Right atrium auricular region (tissue), 2 donors: ENCODE results near the gene LAMA2. TPM values are rescaled to one million over a fixed set of nuclear protein-coding genes. Genes with fewer than 3 reads are reported as not detected.

Experiments used
- DNase-seq: peaks from one replicate; pipeline ENCODE4 v3.0.0-alpha.2; 2019; ENCODE audit warnings: low spot score
- H3K27ac ChIP-seq, 2 donors: fragments of 200-600 bp; sonication (generic); 1 replicate in 1 of 2; 2 replicates in 1 of 2; pipeline ENCODE4 v1.5.1; 2016 to 2019
- H3K27me3 ChIP-seq, 2 donors: fragments of 200-600 bp; sonication (generic); one replicate each; pipeline versions ENCODE4 v1.5.1 to v1.6.0; 2017 to 2019
- H3K36me3 ChIP-seq: fragments of 200-600 bp; sonication (generic); one replicate; pipeline ENCODE4 v1.5.1; 2016
- H3K4me1 ChIP-seq, 2 donors: fragments of 200-600 bp; sonication (generic); one replicate each; pipeline versions ENCODE4 v1.5.1 to v1.6.0; 2017 to 2019
- H3K4me3 ChIP-seq, 2 donors: fragments of 200-600 bp; sonication (generic); 1 replicate in 1 of 2; 2 replicates in 1 of 2; pipeline ENCODE4 v1.5.1; 2017 to 2019; ENCODE audit warnings: mild to moderate bottlenecking in 1 of 2, moderate library complexity in 1 of 2
- H3K9me3 ChIP-seq, 2 donors: fragments of 200-600 bp; sonication (generic); one replicate each; pipeline ENCODE4 v1.5.1; 2019
- total RNA-seq, 2 donors: library from RNA; depleted of rRNA; stranded (reverse); fragments of >200 nt; gene quantifications; one replicate each; pipeline ENCODE4 v1.1.0, GENCODE V29; 2016
- TF ChIP-seq, protein P1 (sequence below), 2 donors: fragments of 200-600 bp; sonication (generic); IDR thresholded peaks; one replicate each; pipeline ENCODE4 v1.5.1; 2019; ENCODE audit warnings: antibody characterized with exemption in 2 of 2

The LAMA2 gene
- total RNA-seq, 2 donors from 2014 or later: 150 to 166 TPM

DNA sequence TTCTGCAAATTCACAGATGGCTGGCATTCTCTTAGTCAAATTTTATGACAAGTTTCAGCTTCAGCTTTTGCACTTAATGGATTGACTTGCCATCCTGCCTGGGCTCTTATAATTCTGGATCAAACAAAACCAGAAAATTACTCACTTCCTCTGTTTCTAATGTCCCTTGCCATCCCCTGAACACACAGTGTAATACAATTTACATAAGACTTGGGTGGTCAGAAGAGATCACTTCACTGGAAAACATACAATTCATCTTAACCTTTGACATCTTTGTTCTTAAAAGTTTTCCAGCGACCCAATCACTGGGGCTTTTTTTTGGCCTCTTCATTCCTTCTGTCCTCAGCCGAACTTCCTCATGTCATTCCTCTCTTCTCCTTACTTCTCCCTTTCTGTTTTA is 628.0 kb downstream of the LAMA2 start:
- no peaks in the 10 kb centered on the region for H3K9me3 ChIP-seq
- TF ChIP-seq, protein P1, sequence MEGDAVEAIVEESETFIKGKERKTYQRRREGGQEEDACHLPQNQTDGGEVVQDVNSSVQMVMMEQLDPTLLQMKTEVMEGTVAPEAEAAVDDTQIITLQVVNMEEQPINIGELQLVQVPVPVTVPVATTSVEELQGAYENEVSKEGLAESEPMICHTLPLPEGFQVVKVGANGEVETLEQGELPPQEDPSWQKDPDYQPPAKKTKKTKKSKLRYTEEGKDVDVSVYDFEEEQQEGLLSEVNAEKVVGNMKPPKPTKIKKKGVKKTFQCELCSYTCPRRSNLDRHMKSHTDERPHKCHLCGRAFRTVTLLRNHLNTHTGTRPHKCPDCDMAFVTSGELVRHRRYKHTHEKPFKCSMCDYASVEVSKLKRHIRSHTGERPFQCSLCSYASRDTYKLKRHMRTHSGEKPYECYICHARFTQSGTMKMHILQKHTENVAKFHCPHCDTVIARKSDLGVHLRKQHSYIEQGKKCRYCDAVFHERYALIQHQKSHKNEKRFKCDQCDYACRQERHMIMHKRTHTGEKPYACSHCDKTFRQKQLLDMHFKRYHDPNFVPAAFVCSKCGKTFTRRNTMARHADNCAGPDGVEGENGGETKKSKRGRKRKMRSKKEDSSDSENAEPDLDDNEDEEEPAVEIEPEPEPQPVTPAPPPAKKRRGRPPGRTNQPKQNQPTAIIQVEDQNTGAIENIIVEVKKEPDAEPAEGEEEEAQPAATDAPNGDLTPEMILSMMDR (IDR thresholded peaks at IDR 0.05): no peak
- H3K36me3 ChIP-seq: peaks cover 53% of the 10 kb centered on the region
- H3K4me3 ChIP-seq: no peak overlapping the region
- no peak for DNase-seq
- no peaks in the 10 kb centered on the region for H3K4me1 ChIP-seq
- no peak overlapping the region for H3K27ac ChIP-seq
- H3K27me3 ChIP-seq: no peaks in the 10 kb centered on the region

DNA sequence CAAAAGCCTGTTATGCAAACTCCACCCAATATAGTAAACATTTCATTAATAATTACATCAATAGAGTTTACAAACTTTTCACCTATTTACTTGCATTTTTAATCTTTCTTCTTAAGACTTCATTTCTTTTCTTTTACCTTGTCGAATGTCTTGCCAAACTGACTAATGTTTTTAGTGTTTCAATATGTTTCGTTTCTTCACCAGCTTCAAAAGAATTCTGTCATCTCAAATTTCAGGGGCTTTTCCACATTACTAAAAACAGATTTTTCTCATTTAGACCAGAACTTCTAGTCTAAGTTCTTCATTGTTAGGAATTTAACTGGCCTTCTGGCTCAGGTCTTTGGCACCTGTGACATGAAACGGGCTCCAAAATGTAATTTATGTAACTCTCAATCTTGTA is 630.5 kb downstream of the LAMA2 start:
- TF ChIP-seq, protein P1 (IDR thresholded peaks at IDR 0.05): no peak
- H3K27me3 ChIP-seq: no peaks in the 10 kb centered on the region
- no peak overlapping the region for H3K27ac ChIP-seq
- DNase-seq: no peak
- H3K4me1 ChIP-seq: no peaks in the 10 kb centered on the region
- no peak overlapping the region for H3K4me3 ChIP-seq
- H3K9me3 ChIP-seq: no peaks in the 10 kb centered on the region
- H3K36me3 ChIP-seq: peaks cover 61% of the 10 kb centered on the region

DNA sequence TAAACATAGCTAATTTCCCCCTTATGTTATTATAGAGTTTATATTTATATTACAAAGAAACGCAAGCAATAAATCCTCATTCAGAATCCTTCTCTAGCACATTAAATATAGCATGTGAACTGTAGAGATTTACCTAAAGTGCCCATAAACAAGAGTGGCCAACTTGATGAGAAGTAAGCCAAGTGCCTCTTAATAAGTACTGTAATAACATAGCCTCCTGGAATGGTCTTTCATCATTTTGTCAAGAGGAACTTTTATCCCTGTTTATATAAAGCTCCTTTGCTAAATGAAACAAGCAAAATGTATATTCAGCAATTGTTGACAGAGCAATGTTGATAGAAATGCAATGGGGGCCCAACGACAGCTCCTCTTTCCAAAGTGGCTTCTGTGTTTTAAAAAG is 632.1 kb downstream of the LAMA2 start:
- Histone ChIP-seq H3K36me3 (peaks cover 58% of the 10 kb centered on the region), H3K4me3 (no peak overlapping the region), H3K4me1 (no peaks in the 10 kb centered on the region), H3K27ac (no peak overlapping the region), H3K27me3 (no peaks in the 10 kb centered on the region), H3K9me3 (no peaks in the 10 kb centered on the region)
- TF ChIP-seq, protein P1 (IDR thresholded peaks at IDR 0.05): no peak
- no peak for DNase-seq

DNA sequence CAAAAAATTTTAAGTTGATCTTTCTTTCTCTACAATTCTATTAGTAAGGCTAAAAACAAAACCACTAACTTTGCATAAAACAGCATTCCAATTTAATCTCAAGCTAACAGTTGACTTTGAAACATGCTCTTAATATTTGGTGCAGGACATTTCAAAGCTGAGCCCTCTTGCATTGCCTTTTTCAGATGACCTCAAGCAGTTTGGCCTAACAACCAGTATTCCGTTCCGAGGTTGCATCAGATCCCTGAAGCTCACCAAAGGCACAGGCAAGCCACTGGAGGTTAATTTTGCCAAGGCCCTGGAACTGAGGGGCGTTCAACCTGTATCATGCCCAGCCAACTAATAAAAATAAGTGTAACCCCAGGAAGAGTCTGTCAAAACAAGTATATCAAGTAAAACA is 633.1 kb downstream of the LAMA2 start:
- DNase-seq: no peak
- no peaks in the 10 kb centered on the region for H3K27me3 ChIP-seq
- no peaks in the 10 kb centered on the region for H3K9me3 ChIP-seq
- no peaks in the 10 kb centered on the region for H3K4me1 ChIP-seq
- TF ChIP-seq, protein P1 (IDR thresholded peaks at IDR 0.05): no peak
- H3K27ac ChIP-seq: no peak overlapping the region
- no peak overlapping the region for H3K4me3 ChIP-seq
- peaks cover 55% of the 10 kb centered on the region for H3K36me3 ChIP-seq

DNA sequence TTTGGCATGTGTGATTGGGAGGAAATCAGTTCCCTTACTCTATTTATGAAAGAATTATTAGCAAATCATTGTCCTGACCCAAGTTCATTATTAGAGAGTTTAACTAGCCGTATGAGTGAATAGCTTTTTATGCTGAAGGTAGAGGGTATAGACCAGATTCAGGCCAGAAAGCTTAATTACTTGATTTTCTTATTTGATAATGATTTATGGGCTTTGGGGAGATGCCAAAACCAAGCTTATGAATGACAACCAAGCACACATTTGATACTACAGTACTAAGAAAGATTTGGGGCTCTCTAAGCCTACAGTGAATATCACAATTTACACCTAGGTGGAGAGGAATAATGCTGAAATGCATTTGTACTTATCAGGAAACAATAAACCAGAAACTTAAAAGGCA is 633.8 kb downstream of the LAMA2 start:
- Histone ChIP-seq H3K36me3 (peaks cover 51% of the 10 kb centered on the region), H3K27me3 (no peaks in the 10 kb centered on the region), H3K27ac (no peak overlapping the region), H3K4me1 (no peaks in the 10 kb centered on the region), H3K9me3 (no peaks in the 10 kb centered on the region), H3K4me3 (no peak overlapping the region)
- no peak for DNase-seq
- TF ChIP-seq, protein P1 (IDR thresholded peaks at IDR 0.05): no peak

DNA sequence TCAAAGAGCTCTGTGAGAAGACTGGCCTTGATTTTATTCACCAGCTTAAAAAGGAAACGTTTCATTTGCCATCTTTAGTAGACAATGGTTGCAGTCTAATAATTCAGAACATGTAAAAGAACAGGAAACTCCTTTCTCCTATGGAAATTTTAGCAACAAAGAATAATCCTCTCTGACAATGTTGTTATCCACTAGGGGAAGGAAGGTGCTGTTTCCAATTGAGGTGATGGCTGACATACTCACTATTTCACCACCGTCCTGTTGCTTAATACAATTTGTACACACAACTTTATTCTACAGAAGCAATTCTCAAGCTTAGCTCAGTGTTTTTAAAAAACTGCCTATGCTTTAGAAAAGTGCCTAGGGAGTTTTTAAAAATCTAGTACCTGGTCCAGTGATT is 634.4 kb downstream of the LAMA2 start:
- no peaks in the 10 kb centered on the region for H3K9me3 ChIP-seq
- peaks cover 49% of the 10 kb centered on the region for H3K36me3 ChIP-seq
- DNase-seq: no peak
- no peak overlapping the region for H3K4me3 ChIP-seq
- H3K27me3 ChIP-seq: no peaks in the 10 kb centered on the region
- H3K27ac ChIP-seq: no peak overlapping the region
- H3K4me1 ChIP-seq: no peaks in the 10 kb centered on the region
- TF ChIP-seq, protein P1 (IDR thresholded peaks at IDR 0.05): no peak
